Mucosa of rectum (tissue), 2 donors: Measurements from ENCODE around the gene VWA1.
"Not testable (repeated sequence)": the region's sequence is repeated elsewhere in the genome, so short reads cannot be mapped to it uniquely, and the experiment has no call there.

Experiments
- H3K27ac ChIP-seq, 2 donors: one replicate each; pipeline ENCODE4 v1.7.0; 2013; ENCODE audit warnings: inconsistent platforms in 2 of 2, low read depth in 2 of 2, low read length in 2 of 2
- H3K27me3 ChIP-seq, 2 donors: one replicate each; pipeline ENCODE4 v1.7.0; 2013; ENCODE audit warnings: low read length in 2 of 2; ENCODE audit not compliant: control insufficient read depth in 2 of 2, insufficient read depth in 2 of 2
- H3K36me3 ChIP-seq, 2 donors: one replicate each; pipeline ENCODE4 v1.7.0; 2013; ENCODE audit warnings: low read length in 2 of 2; ENCODE audit not compliant: control insufficient read depth in 2 of 2, insufficient read depth in 2 of 2
- H3K4me1 ChIP-seq, 2 donors: one replicate each; pipeline ENCODE4 v1.7.0; 2013; ENCODE audit warnings: low read length in 2 of 2, mild to moderate bottlenecking in 1 of 2; ENCODE audit not compliant: control insufficient read depth in 2 of 2, insufficient read depth in 2 of 2
- H3K4me3 ChIP-seq, 2 donors: one replicate each; pipeline ENCODE4 v1.7.0; 2013; ENCODE audit warnings: low read length in 2 of 2
- H3K9ac ChIP-seq, 2 donors: one replicate each; pipeline ENCODE4 v1.7.0; 2013; ENCODE audit warnings: low read length in 2 of 2, low read depth in 1 of 2, mild to moderate bottlenecking in 1 of 2
- H3K9me3 ChIP-seq, 2 donors: one replicate each; pipeline ENCODE4 v1.7.0; 2013; ENCODE audit warnings: low read length in 2 of 2; ENCODE audit not compliant: control insufficient read depth in 2 of 2
- donor health status: healthy.
- donor health status: Normal muscosa, but diverticular disease.

Gene VWA1

DNA sequence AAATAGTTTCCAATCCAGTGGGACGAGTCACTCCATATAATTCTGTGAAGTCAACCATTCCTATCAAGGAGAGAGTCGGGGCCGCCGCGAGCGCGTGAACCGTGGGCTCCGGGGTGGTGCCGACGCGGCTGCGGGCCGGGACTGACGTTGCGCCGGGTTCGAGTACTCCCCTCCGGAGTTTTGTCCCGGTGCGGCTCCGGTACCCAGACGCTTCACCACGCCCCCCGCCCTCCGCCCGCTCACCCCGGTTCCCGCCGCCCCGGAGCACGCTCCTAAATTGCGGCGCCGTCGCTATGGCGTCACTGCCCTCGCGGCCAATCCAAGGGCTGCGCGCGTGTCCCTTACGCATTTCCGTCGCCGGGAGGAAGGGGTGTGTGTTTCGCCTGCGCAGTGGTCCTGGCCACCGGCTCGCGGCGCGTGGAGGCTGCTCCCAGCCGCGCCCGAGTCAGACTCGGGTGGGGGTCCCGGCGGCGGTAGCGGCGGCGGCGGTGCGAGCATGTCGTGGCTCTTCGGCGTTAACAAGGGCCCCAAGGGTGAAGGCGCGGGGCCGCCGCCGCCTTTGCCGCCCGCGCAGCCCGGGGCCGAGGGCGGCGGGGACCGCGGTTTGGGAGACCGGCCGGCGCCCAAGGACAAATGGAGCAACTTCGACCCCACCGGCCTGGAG lies 36.0 kb downstream of the VWA1 start, which contains the start of gene ATAD3B:
TSS of gene ATAD3B (plus strand) at position 377 of the 664 bp plus-strand sequence. CDS start at position 497, 120 bp downstream.
- H3K9ac ChIP-seq, result peak within 1 kb of the TSS; percentile 78 to 81
- no peaks in the 10 kb centered on the region for H3K36me3 ChIP-seq
- no peaks in the 10 kb centered on the region for H3K27me3 ChIP-seq
- H3K4me3 ChIP-seq, result peak within 1 kb of the TSS; percentile 79 to 85
- H3K9me3 ChIP-seq, result no peaks in the 10 kb centered on the region
- H3K4me1 ChIP-seq, result peaks cover 11 to 12% of the 10 kb centered on the region in 2 donors
- H3K27ac ChIP-seq, result peak within 1 kb of the TSS; percentile 85 to 87

- H3K4me1 ChIP-seq, result peaks cover 11 to 12% of the 10 kb centered on the region in 2 donors
- H3K4me3 ChIP-seq, result peak overlapping the region; percentile 64 to 76
- H3K36me3 ChIP-seq, H3K9me3 ChIP-seq, H3K27me3 ChIP-seq: not testable (repeated sequence)
- peak overlapping the region in 1 of 2 donors; percentile 1 for H3K9ac ChIP-seq
- peak overlapping the region in 1 of 2 donors; percentile 87 for H3K27ac ChIP-seq
Observed at GRCh38 chr1:1472053-1472876, 36.8 kb downstream of the VWA1 start.

- H3K4me1 ChIP-seq, H3K9me3 ChIP-seq, H3K4me3 ChIP-seq, H3K27ac ChIP-seq, H3K9ac ChIP-seq, H3K27me3 ChIP-seq: not testable (repeated sequence)
- H3K36me3 ChIP-seq, result peaks cover 14 to 21% of the 10 kb centered on the region in 2 donors
Observed at GRCh38 chr1:1476011-1476410, 40.5 kb downstream of the VWA1 start.

DNA sequence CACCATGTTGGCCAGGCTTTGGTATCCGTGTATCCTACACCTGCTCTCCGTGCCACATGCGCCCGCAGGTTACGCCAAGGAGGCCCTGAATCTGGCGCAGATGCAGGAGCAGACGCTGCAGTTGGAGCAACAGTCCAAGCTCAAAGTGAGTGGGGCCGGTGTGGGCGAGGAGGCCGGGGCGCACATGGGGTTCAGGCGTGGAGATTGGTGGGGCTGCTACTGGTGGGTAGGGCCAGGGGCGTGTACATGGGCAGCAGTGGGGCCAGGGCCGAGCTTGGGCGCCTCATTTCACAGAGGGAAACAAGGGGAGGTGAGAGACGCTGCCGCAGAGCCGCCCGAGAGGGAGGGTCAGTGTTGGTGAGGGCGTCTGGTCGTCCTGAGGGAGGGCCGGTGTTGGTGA lies 41.7 kb downstream of the VWA1 start:
- no peaks in the 10 kb centered on the region for H3K27me3 ChIP-seq
- H3K4me1 ChIP-seq, result peaks cover 5 to 6% of the 10 kb centered on the region in 2 donors
- no peak overlapping the region for H3K9ac ChIP-seq
- no peak overlapping the region for H3K27ac ChIP-seq
- peaks cover 14 to 21% of the 10 kb centered on the region in 2 donors for H3K36me3 ChIP-seq
- H3K4me3 ChIP-seq, result no peak overlapping the region
- no peaks in the 10 kb centered on the region for H3K9me3 ChIP-seq

- Histone ChIP-seq H3K36me3 (peaks cover 14 to 37% of the 10 kb centered on the region in 2 donors), H3K4me3 (no peak overlapping the region), H3K9ac (no peak overlapping the region), H3K27ac (no peak overlapping the region), H3K9me3 (no peaks in the 10 kb centered on the region), H3K4me1 (no peaks in the 10 kb centered on the region), H3K27me3 (no peaks in the 10 kb centered on the region)
Observed at GRCh38 chr1:1479547-1480487, 44.3 kb downstream of the VWA1 start.

GRCh38 chr1:1480488-1480867 lies 45.0 kb downstream of the VWA1 start:
- H3K9me3 ChIP-seq, H3K9ac ChIP-seq, H3K4me1 ChIP-seq, H3K27ac ChIP-seq, H3K4me3 ChIP-seq, H3K27me3 ChIP-seq: not testable (repeated sequence)
- H3K36me3 ChIP-seq, result peaks cover 14 to 37% of the 10 kb centered on the region in 2 donors

- not testable (repeated sequence) for H3K27ac ChIP-seq, H3K27me3 ChIP-seq, H3K9ac ChIP-seq, H3K9me3 ChIP-seq, H3K4me1 ChIP-seq, H3K4me3 ChIP-seq
- peaks cover 19 to 42% of the 10 kb centered on the region in 2 donors for H3K36me3 ChIP-seq
Observed at GRCh38 chr1:1481811-1482210, 46.3 kb downstream of the VWA1 start.

DNA sequence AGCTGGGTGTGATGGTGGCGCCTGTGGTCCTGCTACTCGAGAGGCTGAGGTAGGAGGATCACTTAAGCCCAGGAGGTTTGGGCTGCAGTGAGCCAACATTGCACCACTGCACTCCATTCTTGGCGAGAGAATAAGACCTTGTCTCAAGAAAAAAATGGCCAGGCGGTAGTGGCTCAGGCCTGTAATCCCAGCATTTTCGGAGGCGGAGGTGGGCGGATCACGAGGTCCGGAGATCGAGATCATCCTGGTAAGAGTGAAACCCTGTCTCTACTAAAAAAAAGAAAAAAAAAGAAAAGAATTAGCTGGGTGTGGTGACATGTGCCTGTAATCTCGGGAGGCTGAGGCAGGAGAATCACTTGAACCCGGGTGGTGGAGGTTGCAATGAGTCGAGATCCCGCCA lies 47.4 kb downstream of the VWA1 start:
- Histone ChIP-seq H3K27me3 (no peaks in the 10 kb centered on the region), H3K9me3 (no peaks in the 10 kb centered on the region), H3K4me3 (no peak overlapping the region), H3K9ac (no peak overlapping the region), H3K27ac (no peak overlapping the region), H3K4me1 (no peaks in the 10 kb centered on the region), H3K36me3 (peaks cover 22 to 39% of the 10 kb centered on the region in 2 donors)

- no peak overlapping the region for H3K9ac ChIP-seq
- no peak overlapping the region for H3K4me3 ChIP-seq
- H3K9me3 ChIP-seq, result no peaks in the 10 kb centered on the region
- peaks cover 20 to 36% of the 10 kb centered on the region in 2 donors for H3K36me3 ChIP-seq
- no peak overlapping the region for H3K27ac ChIP-seq
- H3K27me3 ChIP-seq, result no peaks in the 10 kb centered on the region
- no peaks in the 10 kb centered on the region for H3K4me1 ChIP-seq
Observed at GRCh38 chr1:1483714-1484113, 48.2 kb downstream of the VWA1 start.
